HG03139 (cell line): ENCODE data around the gene COL15A1.
"Not testable (repeated sequence)": the region's sequence is repeated elsewhere in the genome, so short reads cannot be mapped to it uniquely, and the experiment has no call there.

ENCODE experiments used
- ATAC-seq: cut with Tn5 transposase; IDR thresholded peaks from one replicate; pipeline ENCODE4 v1.9.1; 2021; ENCODE audit not compliant: unreplicated experiment

The COL15A1 gene

GRCh38 chr9:99010393-99010792 lies 66.7 kb downstream of the COL15A1 start:
- ATAC-seq: not testable (repeated sequence)

- no peak for ATAC-seq
Observed at GRCh38 chr9:99011161-99011709, 67.5 kb downstream of the COL15A1 start.

GRCh38 chr9:99012957-99013512 lies 69.3 kb downstream of the COL15A1 start:
- no peak for ATAC-seq

- no peak for ATAC-seq
Observed at GRCh38 chr9:99013550-99013949, 69.8 kb downstream of the COL15A1 start.

- ATAC-seq: no peak
Observed at GRCh38 chr9:99015448-99015847, 71.7 kb downstream of the COL15A1 start.

- no peak for ATAC-seq
Observed at GRCh38 chr9:99015890-99016289, 72.2 kb downstream of the COL15A1 start.

GRCh38 chr9:99016681-99017387 lies 73.1 kb downstream of the COL15A1 start:
- no peak for ATAC-seq

- no peak for ATAC-seq
Observed at GRCh38 chr9:99018653-99019052, 74.9 kb downstream of the COL15A1 start.

- no peak for ATAC-seq
Observed at GRCh38 chr9:99019510-99020331, 76.0 kb downstream of the COL15A1 start.

- no peak for ATAC-seq
Observed at GRCh38 chr9:99020786-99021436, 77.2 kb downstream of the COL15A1 start.

GRCh38 chr9:99021512-99021911 lies 77.8 kb downstream of the COL15A1 start:
- ATAC-seq: no peak

- no peak for ATAC-seq
Observed at GRCh38 chr9:99023231-99023630, 79.5 kb downstream of the COL15A1 start.

- no peak for ATAC-seq
Observed at GRCh38 chr9:99023831-99024230, 80.1 kb downstream of the COL15A1 start.

- no peak for ATAC-seq
Observed at GRCh38 chr9:99024959-99025358, 81.3 kb downstream of the COL15A1 start.

- no peak for ATAC-seq
Observed at GRCh38 chr9:99025616-99026270, 82.0 kb downstream of the COL15A1 start.

- ATAC-seq: no peak
Observed at GRCh38 chr9:99026271-99026955, 82.7 kb downstream of the COL15A1 start.

GRCh38 chr9:99026956-99027298 lies 83.2 kb downstream of the COL15A1 start:
- no peak for ATAC-seq

- ATAC-seq: no peak
Observed at GRCh38 chr9:99027443-99027842, 83.7 kb downstream of the COL15A1 start.

GRCh38 chr9:99029083-99029645 lies 85.5 kb downstream of the COL15A1 start:
- no peak for ATAC-seq

- no peak for ATAC-seq
Observed at GRCh38 chr9:99030092-99030511, 86.4 kb downstream of the COL15A1 start.
